NCI-H187 (cell line): ENCODE results near the gene IFT88.
"Not testable (repeated sequence)": the region's sequence is repeated elsewhere in the genome, so short reads cannot be mapped to it uniquely, and the experiment has no call there.

Experiments
- DNase-seq, 2 experiments: peaks; one replicate each; lab custom pipeline; 2025; lab: John Stamatoyannopoulos, UW

IFT88 gene

GRCh38 chr13:20624213-20624612 is 57.3 kb downstream of the IFT88 start:
- no peak for DNase-seq

GRCh38 chr13:20633802-20634201 is 66.8 kb downstream of the IFT88 start:
- no peak for DNase-seq

- DNase-seq = no peak
Measured at GRCh38 chr13:20636079-20636478, 69.1 kb downstream of the IFT88 start.

- DNase-seq = no peak
Measured at GRCh38 chr13:20637811-20638210, 70.9 kb downstream of the IFT88 start.

GRCh38 chr13:20647758-20648157 is 80.8 kb downstream of the IFT88 start:
- DNase-seq = no peak

- no peak for DNase-seq
Measured at GRCh38 chr13:20652946-20653345, 86.0 kb downstream of the IFT88 start.

GRCh38 chr13:20654156-20654555 is 87.2 kb downstream of the IFT88 start:
- DNase-seq = no peak

- DNase-seq = no peak
Measured at GRCh38 chr13:20658451-20659040, 91.6 kb downstream of the IFT88 start.

GRCh38 chr13:20664351-20664750 is 97.4 kb downstream of the IFT88 start:
- DNase-seq = no peak

GRCh38 chr13:20666948-20667347 is 100.0 kb downstream of the IFT88 start:
- no peak for DNase-seq

- no peak for DNase-seq
Measured at GRCh38 chr13:20667857-20668437, 101.0 kb downstream of the IFT88 start.

GRCh38 chr13:20669162-20669561 is 102.2 kb downstream of the IFT88 start:
- DNase-seq = no peak

- DNase-seq = no peak
Measured at GRCh38 chr13:20671789-20672188, 104.8 kb downstream of the IFT88 start.

- no peak for DNase-seq
Measured at GRCh38 chr13:20672772-20673171, 105.8 kb downstream of the IFT88 start.

GRCh38 chr13:20673715-20674114 is 106.8 kb downstream of the IFT88 start:
- DNase-seq = no peak

GRCh38 chr13:20676213-20676612 is 109.3 kb downstream of the IFT88 start:
- DNase-seq = no peak

- not testable (repeated sequence) for DNase-seq
Measured at GRCh38 chr13:20678606-20679005, 111.6 kb downstream of the IFT88 start.

- no peak for DNase-seq
Measured at GRCh38 chr13:20679879-20680278, 112.9 kb downstream of the IFT88 start.

- DNase-seq = no peak
Measured at GRCh38 chr13:20680416-20681080, 113.6 kb downstream of the IFT88 start.

- not testable (repeated sequence) for DNase-seq
Measured at GRCh38 chr13:20681481-20681880, 114.5 kb downstream of the IFT88 start.

GRCh38 chr13:20682061-20682460 is 115.1 kb downstream of the IFT88 start:
- DNase-seq = no peak

- DNase-seq = no peak
Measured at GRCh38 chr13:20684041-20684440, 117.1 kb downstream of the IFT88 start.

- DNase-seq = no peak
Measured at GRCh38 chr13:20684546-20684945, 117.6 kb downstream of the IFT88 start.

GRCh38 chr13:20685092-20685491 is 118.1 kb downstream of the IFT88 start:
- no peak for DNase-seq
